ENCODE results near the gene A2M.

Gene A2M

GRCh38 chr12:9099552-9100190, 16.0 kb downstream of the A2M start:
- no peak for DNase-seq (ENCODE audit: low read depth)

- DNase-seq (ENCODE audit: low read depth) = no peak
Observed at GRCh38 chr12:9098463-9099026, 17.2 kb downstream of the A2M start.

- DNase-seq (ENCODE audit: low read depth) = no peak
Observed at GRCh38 chr12:9098115-9098452, 17.6 kb downstream of the A2M start.

GRCh38 chr12:9096563-9097176, 19.0 kb downstream of the A2M start:
- no peak for DNase-seq (ENCODE audit: low read depth)

- DNase-seq (ENCODE audit: low read depth) = no peak
Observed at GRCh38 chr12:9095322-9095721, 20.4 kb downstream of the A2M start.

- DNase-seq (ENCODE audit: low read depth) = no peak
Observed at GRCh38 chr12:9094512-9095206, 21.1 kb downstream of the A2M start.

- no peak for DNase-seq (ENCODE audit: low read depth)
Observed at GRCh38 chr12:9091891-9092598, 23.7 kb downstream of the A2M start.

GRCh38 chr12:9090220-9090619, 25.5 kb downstream of the A2M start:
- DNase-seq (ENCODE audit: low read depth) = no peak

GRCh38 chr12:9087087-9087835, 28.5 kb downstream of the A2M start:
- DNase-seq (ENCODE audit: low read depth) = no peak

- DNase-seq (ENCODE audit: low read depth) = no peak
Observed at GRCh38 chr12:9086087-9086486, 29.6 kb downstream of the A2M start.

GRCh38 chr12:9084417-9084816, 31.3 kb downstream of the A2M start:
- DNase-seq (ENCODE audit: low read depth) = no peak

- DNase-seq (ENCODE audit: low read depth) = no peak
Observed at GRCh38 chr12:9083793-9084192, 31.9 kb downstream of the A2M start.

- DNase-seq (ENCODE audit: low read depth) = no peak
Observed at GRCh38 chr12:9081667-9082427, 33.9 kb downstream of the A2M start.

GRCh38 chr12:9079883-9080675, 35.6 kb downstream of the A2M start:
- no peak for DNase-seq (ENCODE audit: low read depth)

GRCh38 chr12:9079082-9079481, 36.6 kb downstream of the A2M start:
- no peak for DNase-seq (ENCODE audit: low read depth)

- DNase-seq (ENCODE audit: low read depth) = no peak
Observed at GRCh38 chr12:9077152-9078031, 38.3 kb downstream of the A2M start.

- DNase-seq (ENCODE audit: low read depth) = no peak
Observed at GRCh38 chr12:9076733-9077132, 39.0 kb downstream of the A2M start.

- no peak for DNase-seq (ENCODE audit: low read depth)
Observed at GRCh38 chr12:9075138-9075535, 40.6 kb downstream of the A2M start.

GRCh38 chr12:9074484-9075137, 41.1 kb downstream of the A2M start:
- DNase-seq (ENCODE audit: low read depth) = no peak

Data from ELR (cell line).